Measurements from ENCODE around the gene BMPR1B. TPM values are rescaled to one million over a fixed set of nuclear protein-coding genes. Genes with fewer than 3 reads are reported as not detected.

Gene BMPR1B
- polyA plus RNA-seq, 3 donors from 2014 or later, result not detected

DNA sequence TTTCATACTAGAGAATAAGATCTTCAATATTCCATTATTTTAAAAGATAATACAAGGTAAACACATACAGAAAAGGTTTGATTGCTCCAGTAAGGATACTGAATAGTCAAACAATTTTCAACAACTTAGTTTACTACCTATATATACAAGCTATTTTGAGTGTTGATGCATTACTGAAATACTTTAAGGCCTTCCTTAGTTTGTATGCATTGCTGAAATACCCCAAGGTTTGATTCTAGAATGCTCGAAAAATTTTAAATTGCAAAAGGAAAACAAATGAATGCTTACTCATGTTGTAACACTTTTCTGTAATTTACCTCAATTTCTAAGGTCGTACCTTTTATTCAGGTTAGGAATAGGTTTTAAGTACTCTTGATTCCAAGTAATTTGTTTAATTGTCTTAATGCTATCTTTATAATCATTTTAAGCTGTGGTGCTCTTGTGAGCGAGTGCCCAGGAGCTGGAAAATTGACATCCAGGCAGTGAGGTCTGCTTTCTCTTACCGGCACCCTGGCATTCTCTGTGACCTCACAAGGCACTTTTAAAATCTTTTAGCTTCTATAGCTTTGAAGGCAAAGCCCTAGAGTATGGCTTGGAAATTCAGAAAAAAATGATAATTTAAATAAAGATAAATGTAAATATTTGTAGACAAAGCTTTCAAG, 114.0 kb downstream of the BMPR1B start:
- Mint-ChIP-seq H3K27me3 (ENCODE audit: low read depth in 3 of 3) (no peaks in the 10 kb centered on the region), H3K36me3 (no peaks in the 10 kb centered on the region), H3K4me3 (no peak overlapping the region), H3K4me1 (no peaks in the 10 kb centered on the region), H3K27ac (no peak overlapping the region), H3K9me3 (peaks cover 0 to 5% (median 1%) of the 10 kb centered on the region in 6 donors)
- no peak for DNase-seq

DNA sequence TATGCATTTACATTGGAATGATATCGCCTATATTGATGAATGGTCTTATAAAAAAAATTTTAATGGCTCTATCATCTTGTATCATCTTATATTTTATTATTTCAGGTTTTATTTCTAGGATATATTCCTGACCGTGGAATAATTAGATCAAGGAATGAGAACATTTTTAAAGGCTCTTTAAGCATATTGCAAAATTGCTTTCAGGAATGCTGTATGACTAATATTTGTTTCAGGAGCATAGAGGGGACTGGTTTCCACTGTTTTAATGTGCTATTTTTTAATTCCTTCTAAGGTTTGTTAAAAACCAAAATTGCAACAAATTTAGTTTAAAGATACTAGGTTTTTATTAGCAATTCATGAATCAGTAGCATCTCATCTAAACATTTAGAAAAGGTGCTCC, 120.2 kb downstream of the BMPR1B start:
- Mint-ChIP-seq H3K36me3 (no peaks in the 10 kb centered on the region), H3K4me3 (no peak overlapping the region), H3K27me3 (ENCODE audit: low read depth in 3 of 3) (peaks cover 0 to 2% (median 2%) of the 10 kb centered on the region in 3 donors), H3K27ac (no peak overlapping the region), H3K9me3 (peaks cover 0 to 5% (median 0%) of the 10 kb centered on the region in 6 donors), H3K4me1 (no peaks in the 10 kb centered on the region)
- DNase-seq, result no peak

DNA sequence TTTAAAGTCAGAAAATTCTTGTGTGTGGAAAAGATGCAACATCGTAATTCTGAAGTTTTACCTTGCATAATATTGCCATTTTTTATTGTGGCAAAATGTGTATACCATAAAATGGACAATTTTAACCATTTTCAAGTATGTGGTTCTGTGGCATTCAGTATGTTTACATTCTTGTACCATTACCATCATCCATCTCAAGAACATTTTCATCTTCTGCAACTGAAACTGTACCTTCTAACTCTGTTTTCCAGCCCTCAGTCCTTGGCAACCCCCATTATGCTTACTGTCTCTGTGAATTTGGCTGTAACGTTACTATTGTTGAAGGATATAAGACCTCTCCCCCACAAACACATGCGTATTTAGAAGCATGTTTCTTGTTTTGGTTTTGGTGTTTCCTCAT, 123.2 kb downstream of the BMPR1B start:
- Mint-ChIP-seq H3K4me3 (no peak overlapping the region), H3K36me3 (no peaks in the 10 kb centered on the region), H3K27me3 (ENCODE audit: low read depth in 3 of 3) (peaks cover 0 to 4% (median 2%) of the 10 kb centered on the region in 3 donors), H3K4me1 (no peaks in the 10 kb centered on the region), H3K9me3 (peaks cover 0 to 5% (median 0%) of the 10 kb centered on the region in 6 donors), H3K27ac (no peak overlapping the region)
- DNase-seq, result no peak

DNA sequence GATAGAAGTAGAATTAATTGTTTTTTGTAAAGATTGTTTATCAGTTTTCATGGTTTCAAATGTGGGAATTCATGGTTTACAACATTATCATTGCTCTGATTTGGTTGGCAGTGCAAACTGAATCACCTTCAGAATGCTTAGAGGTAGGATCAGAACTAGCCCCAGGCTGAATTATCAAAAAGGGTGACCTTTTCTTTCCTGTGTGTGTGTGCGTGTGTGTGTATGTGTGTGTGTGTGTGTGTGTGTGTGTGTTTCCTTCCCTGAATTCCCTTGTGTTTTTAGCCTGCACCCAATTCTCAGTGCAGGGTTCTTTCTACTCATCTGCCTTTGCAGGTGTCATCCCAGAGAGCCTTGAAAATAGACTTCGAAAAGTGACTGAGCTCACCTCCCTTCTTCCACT, 125.0 kb downstream of the BMPR1B start:
- DNase-seq, result no peak
- Mint-ChIP-seq H3K9me3 (peaks cover 0 to 6% (median 2%) of the 10 kb centered on the region in 6 donors), H3K36me3 (no peaks in the 10 kb centered on the region), H3K27me3 (ENCODE audit: low read depth in 3 of 3) (peaks cover 0 to 4% (median 4%) of the 10 kb centered on the region in 3 donors), H3K4me3 (no peak overlapping the region), H3K4me1 (no peaks in the 10 kb centered on the region), H3K27ac (no peak overlapping the region)

DNA sequence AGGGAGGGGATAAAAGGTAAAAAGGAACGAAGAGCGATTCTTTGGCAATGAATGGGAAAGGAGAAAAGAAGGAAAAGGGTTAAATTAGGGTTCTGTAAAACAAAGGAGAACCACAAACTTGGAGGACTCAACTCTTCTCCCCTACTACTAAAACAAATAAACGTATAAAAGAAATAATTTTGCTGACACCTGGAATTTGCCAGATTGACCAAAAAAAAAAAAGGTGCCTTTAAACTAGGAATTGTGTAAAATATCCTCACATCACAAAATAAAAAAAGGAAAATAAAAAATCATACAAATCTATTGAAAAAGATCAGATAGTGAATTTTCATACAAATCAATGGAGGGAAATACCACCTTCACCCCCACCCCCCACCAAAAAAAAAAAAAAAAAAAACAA, 129.3 kb downstream of the BMPR1B start:
- H3K9me3 Mint-ChIP-seq, result peaks cover 0 to 14% (median 4%) of the 10 kb centered on the region in 6 donors
- no peak overlapping the region for H3K4me3 Mint-ChIP-seq
- peaks cover 0 to 5% (median 4%) of the 10 kb centered on the region in 3 donors for H3K27me3 Mint-ChIP-seq (ENCODE audit: low read depth in 3 of 3)
- DNase-seq, result no peak
- H3K4me1 Mint-ChIP-seq, result no peaks in the 10 kb centered on the region
- no peak overlapping the region for H3K27ac Mint-ChIP-seq
- no peaks in the 10 kb centered on the region for H3K36me3 Mint-ChIP-seq

DNA sequence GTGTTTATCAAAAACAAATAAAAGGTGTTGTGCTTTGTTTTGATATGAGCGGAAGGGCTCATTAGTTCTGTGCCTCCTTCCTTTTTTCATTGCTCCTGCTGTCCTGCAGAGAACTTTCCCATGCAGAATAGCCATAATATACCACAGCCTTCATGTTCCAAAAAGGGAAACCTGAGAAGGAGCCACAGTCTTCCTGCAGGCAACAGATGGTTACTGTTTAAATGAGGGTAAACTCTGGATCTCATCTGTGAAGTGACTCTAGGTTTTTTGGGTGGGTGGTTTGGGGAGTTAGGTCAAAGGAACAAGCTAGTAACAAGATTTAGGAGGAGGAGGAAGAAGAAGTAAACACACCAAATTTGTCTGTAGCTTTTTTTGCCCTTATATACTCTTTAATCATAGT, 131.8 kb downstream of the BMPR1B start:
- DNase-seq, result no peak
- no peaks in the 10 kb centered on the region for H3K4me1 Mint-ChIP-seq
- no peak overlapping the region for H3K27ac Mint-ChIP-seq
- peaks cover 0 to 14% (median 2%) of the 10 kb centered on the region in 6 donors for H3K9me3 Mint-ChIP-seq
- no peak overlapping the region for H3K4me3 Mint-ChIP-seq
- H3K27me3 Mint-ChIP-seq (ENCODE audit: low read depth in 3 of 3), result peaks cover 0 to 5% (median 0%) of the 10 kb centered on the region in 3 donors
- H3K36me3 Mint-ChIP-seq, result no peaks in the 10 kb centered on the region

DNA sequence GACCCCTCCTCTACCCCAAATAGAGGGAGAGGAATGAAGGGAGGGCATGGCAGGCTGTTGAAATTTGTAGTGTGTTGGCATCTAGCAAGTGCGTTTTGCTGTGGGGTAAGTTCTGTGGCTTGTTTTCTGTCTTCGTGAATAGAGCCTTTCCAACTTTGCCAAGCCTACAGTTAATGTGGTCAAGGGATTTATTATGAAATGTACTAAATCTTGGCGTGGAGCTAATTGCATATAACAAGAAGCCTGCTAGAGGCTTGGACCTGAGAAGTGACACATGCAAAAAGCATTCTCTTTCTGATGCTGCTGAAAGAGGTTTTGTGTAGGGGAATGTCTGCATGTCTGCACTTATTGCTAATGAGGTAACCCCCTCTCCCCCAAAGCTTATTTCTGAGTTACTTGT, 132.2 kb downstream of the BMPR1B start:
- H3K9me3 Mint-ChIP-seq, result peaks cover 0 to 14% (median 2%) of the 10 kb centered on the region in 6 donors
- H3K4me1 Mint-ChIP-seq, result no peaks in the 10 kb centered on the region
- DNase-seq, result no peak
- no peak overlapping the region for H3K4me3 Mint-ChIP-seq
- no peak overlapping the region for H3K27ac Mint-ChIP-seq
- H3K36me3 Mint-ChIP-seq, result no peaks in the 10 kb centered on the region
- H3K27me3 Mint-ChIP-seq (ENCODE audit: low read depth in 3 of 3), result peaks cover 0 to 5% (median 0%) of the 10 kb centered on the region in 3 donors

DNA sequence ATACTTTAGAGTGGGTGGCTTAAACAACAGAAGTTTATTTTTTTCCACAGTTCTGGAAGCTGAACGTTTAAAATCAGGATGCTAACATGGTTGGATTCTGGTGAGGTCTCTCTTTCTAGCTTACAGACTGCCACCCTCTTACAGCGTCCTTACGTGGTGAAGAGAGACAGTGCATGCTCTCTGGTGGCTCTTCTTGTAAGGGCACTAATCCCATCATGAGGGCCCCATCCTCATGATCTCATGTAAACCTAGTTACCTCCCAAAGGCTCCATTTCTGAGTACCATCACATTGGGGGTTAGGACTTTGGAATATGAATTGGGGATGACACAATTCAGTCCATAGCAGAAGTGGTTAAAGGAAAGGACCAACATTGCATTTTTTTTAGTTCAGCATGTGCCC, 132.8 kb downstream of the BMPR1B start:
- Mint-ChIP-seq H3K4me1 (no peaks in the 10 kb centered on the region), H3K36me3 (no peaks in the 10 kb centered on the region), H3K9me3 (peaks cover 0 to 14% (median 2%) of the 10 kb centered on the region in 6 donors), H3K27me3 (ENCODE audit: low read depth in 3 of 3) (peaks cover 0 to 5% (median 0%) of the 10 kb centered on the region in 3 donors), H3K27ac (no peak overlapping the region), H3K4me3 (no peak overlapping the region)
- DNase-seq, result no peak

DNA sequence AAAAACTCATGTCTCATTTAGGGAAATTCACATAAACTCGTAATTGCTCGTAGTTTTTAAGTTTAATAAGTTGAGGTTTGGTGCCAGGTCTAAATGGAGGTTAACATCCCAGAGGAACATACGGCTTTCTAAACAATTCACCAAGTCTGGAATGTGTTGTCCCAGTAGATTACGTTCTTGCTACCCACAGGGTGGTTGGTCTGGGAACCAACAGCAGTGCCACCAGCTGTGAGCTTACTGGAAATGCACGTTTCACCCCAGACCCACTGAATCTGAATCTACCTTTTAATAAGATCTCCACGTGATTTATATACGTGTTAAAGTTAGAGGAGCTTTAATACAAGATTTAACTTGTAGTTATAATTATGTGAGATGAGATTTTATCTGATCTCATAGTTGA, 134.3 kb downstream of the BMPR1B start:
- Mint-ChIP-seq H3K4me1 (no peaks in the 10 kb centered on the region), H3K27me3 (ENCODE audit: low read depth in 3 of 3) (peaks cover 0 to 5% (median 0%) of the 10 kb centered on the region in 3 donors), H3K27ac (no peak overlapping the region), H3K36me3 (no peaks in the 10 kb centered on the region), H3K4me3 (no peak overlapping the region), H3K9me3 (peaks cover 0 to 9% (median 2%) of the 10 kb centered on the region in 6 donors)
- DNase-seq, result no peak

DNA sequence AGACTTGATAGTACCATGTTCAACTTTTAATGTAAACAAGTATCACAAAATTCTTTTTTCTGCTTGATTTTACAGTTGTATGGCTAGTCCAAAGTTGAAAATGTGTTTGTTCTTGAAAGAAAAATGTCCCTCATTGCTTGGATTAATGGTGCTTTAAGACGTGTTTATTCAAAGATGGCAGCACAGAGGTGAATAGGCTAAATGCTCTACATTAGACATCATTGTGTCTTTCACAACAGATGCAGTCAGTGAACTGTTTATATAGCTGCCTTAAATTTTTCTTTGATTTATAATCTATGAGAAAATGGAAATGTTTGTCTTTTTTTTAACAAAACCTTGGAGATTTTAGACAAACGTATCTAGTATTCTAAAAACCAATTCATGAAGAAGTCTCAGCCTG, 137.3 kb downstream of the BMPR1B start:
- no peaks in the 10 kb centered on the region for H3K36me3 Mint-ChIP-seq
- no peak overlapping the region for H3K4me3 Mint-ChIP-seq
- peaks cover 0 to 6% (median 1%) of the 10 kb centered on the region in 6 donors for H3K9me3 Mint-ChIP-seq
- no peak for DNase-seq
- peaks cover 0 to 2% (median 1%) of the 10 kb centered on the region in 3 donors for H3K27me3 Mint-ChIP-seq (ENCODE audit: low read depth in 3 of 3)
- H3K4me1 Mint-ChIP-seq, result no peaks in the 10 kb centered on the region
- no peak overlapping the region for H3K27ac Mint-ChIP-seq

DNA sequence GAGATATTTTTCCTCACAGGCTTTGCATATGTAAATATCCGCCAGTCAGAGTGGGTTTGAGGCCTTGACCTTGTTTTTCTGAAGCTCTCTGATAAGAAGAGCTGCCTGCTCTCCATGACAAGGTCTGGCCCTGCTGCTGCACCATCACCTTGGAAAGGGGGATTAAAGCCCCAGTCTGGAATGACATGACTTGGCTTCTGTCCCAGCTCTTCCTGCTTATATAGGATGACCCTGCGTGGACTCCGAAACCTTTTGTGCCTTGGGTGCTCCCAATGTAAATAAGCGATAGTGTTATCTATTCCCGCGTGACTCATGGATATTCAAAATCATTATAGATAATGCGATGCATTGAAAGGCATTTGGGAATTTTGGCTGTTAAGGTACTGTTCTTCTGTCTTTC, 139.3 kb downstream of the BMPR1B start:
- no peak for DNase-seq
- no peak overlapping the region for H3K4me3 Mint-ChIP-seq
- peaks cover 0 to 5% (median 0%) of the 10 kb centered on the region in 6 donors for H3K9me3 Mint-ChIP-seq
- H3K27ac Mint-ChIP-seq, result no peak overlapping the region
- no peaks in the 10 kb centered on the region for H3K36me3 Mint-ChIP-seq
- no peaks in the 10 kb centered on the region for H3K4me1 Mint-ChIP-seq
- H3K27me3 Mint-ChIP-seq (ENCODE audit: low read depth in 3 of 3), result peaks cover 0 to 2% (median 1%) of the 10 kb centered on the region in 3 donors

DNA sequence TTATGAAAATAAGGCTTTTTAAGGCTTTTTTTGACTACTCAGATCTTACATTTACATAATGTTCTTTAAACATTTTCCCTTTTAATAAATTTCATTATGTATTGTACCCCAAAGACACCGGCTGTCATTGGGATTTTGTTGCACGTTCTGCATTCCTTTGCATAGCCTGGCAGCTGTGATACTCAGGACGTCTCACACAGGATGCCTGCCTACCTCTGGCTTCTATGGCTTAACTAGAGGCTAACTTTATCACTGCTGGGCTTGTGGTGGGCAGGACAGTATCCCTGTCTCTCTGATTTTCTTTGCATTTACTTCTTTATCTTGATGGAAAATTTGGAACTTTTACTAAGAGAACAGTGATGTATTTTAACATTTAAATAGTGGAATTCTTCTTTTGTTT, 147.8 kb downstream of the BMPR1B start:
- no peak for DNase-seq
- Mint-ChIP-seq H3K27me3 (ENCODE audit: low read depth in 3 of 3) (no peaks in the 10 kb centered on the region), H3K36me3 (no peaks in the 10 kb centered on the region), H3K27ac (no peak overlapping the region), H3K4me3 (no peak overlapping the region), H3K9me3 (peaks cover 0 to 2% (median 0%) of the 10 kb centered on the region in 6 donors), H3K4me1 (no peaks in the 10 kb centered on the region)

DNA sequence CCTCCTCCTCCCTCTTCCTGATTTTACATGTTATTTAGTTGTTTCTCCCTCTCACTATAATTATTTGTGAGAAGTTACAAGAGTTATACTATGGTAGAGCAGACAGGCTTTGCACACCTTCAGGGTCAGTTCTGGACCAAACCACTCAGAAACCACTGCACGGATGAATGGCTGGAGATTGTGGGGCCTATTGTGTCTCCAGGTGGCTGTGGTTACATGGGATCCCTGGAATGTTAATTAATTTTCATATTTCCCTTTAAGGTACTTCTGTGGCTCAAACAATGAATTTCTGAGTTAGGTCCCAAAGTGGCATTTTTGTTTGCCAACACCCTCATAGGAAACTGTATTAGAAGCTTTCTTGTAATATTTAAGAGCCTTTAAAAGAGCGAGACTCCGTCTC, 151.9 kb downstream of the BMPR1B start:
- peaks cover 0 to 6% (median 0%) of the 10 kb centered on the region in 6 donors for H3K9me3 Mint-ChIP-seq
- DNase-seq, result no peak
- no peaks in the 10 kb centered on the region for H3K36me3 Mint-ChIP-seq
- peaks cover 12 to 27% of the 10 kb centered on the region in 2 donors for H3K4me1 Mint-ChIP-seq
- no peak overlapping the region for H3K27ac Mint-ChIP-seq
- no peak overlapping the region for H3K4me3 Mint-ChIP-seq
- H3K27me3 Mint-ChIP-seq (ENCODE audit: low read depth in 3 of 3), result peaks cover 0 to 3% (median 2%) of the 10 kb centered on the region in 3 donors

DNA sequence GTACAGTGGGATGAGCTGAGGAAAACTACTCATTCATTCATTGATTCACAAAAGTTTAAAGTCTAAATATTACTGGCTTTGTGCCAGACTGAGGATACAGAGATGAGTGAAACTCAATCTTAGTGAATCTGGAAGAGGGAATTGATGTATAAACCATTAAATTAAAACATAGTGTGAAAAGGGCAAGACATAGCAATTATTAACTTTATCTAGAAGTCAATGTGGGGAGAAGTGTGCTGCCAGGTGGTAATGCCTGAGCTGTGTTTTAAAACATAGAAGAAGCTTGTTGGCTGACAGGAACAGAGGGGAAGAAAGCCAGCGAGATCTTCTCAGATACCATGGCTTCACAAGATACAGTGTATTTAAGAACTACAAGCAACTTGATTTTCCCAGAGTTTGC, 153.4 kb downstream of the BMPR1B start:
- H3K4me1 Mint-ChIP-seq, result peaks cover 12 to 27% of the 10 kb centered on the region in 2 donors
- no peak for DNase-seq
- H3K27me3 Mint-ChIP-seq (ENCODE audit: low read depth in 3 of 3), result peaks cover 0 to 3% (median 2%) of the 10 kb centered on the region in 3 donors
- H3K9me3 Mint-ChIP-seq, result peaks cover 1 to 9% (median 4%) of the 10 kb centered on the region in 6 donors
- no peak overlapping the region for H3K27ac Mint-ChIP-seq
- no peak overlapping the region for H3K4me3 Mint-ChIP-seq
- H3K36me3 Mint-ChIP-seq, result peaks cover 0 to 4% (median 0%) of the 10 kb centered on the region in 3 donors

DNA sequence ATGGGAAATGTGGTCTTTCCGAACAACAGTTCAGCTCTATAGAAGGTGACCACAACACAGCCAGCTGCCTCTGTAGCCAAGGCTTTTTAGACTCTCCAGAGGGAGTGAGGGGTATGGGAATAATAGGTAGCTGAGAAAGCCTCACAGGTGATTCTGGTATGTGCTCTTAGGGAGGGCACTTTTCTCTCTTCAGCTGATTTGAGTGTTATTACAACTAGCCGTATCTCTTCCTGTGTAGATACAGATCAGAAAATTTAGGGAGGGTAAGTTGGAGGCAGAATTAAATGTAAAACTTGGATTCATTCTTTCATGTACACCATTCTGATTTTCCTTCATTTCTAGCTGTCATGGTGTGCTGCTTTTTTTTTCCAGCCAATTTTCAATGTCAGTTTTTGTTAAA, 154.9 kb downstream of the BMPR1B start:
- Mint-ChIP-seq H3K4me1 (peaks cover 12 to 27% of the 10 kb centered on the region in 2 donors), H3K9me3 (peaks cover 2 to 14% (median 9%) of the 10 kb centered on the region in 6 donors), H3K36me3 (peaks cover 0 to 5% (median 0%) of the 10 kb centered on the region in 3 donors), H3K27ac (no peak overlapping the region), H3K27me3 (ENCODE audit: low read depth in 3 of 3) (peaks cover 0 to 3% (median 2%) of the 10 kb centered on the region in 3 donors), H3K4me3 (peak overlapping the region in 1 of 5 donors; percentile 21)
- no peak for DNase-seq
